Measurements from ENCODE around the gene HOOK2. TPM values are rescaled to one million over a fixed set of nuclear protein-coding genes. Genes with fewer than 3 reads are reported as not detected.
"Not testable (repeated sequence)": the region's sequence is repeated elsewhere in the genome, so short reads cannot be mapped to it uniquely, and the experiment has no call there.

The HOOK2 gene, protein sequence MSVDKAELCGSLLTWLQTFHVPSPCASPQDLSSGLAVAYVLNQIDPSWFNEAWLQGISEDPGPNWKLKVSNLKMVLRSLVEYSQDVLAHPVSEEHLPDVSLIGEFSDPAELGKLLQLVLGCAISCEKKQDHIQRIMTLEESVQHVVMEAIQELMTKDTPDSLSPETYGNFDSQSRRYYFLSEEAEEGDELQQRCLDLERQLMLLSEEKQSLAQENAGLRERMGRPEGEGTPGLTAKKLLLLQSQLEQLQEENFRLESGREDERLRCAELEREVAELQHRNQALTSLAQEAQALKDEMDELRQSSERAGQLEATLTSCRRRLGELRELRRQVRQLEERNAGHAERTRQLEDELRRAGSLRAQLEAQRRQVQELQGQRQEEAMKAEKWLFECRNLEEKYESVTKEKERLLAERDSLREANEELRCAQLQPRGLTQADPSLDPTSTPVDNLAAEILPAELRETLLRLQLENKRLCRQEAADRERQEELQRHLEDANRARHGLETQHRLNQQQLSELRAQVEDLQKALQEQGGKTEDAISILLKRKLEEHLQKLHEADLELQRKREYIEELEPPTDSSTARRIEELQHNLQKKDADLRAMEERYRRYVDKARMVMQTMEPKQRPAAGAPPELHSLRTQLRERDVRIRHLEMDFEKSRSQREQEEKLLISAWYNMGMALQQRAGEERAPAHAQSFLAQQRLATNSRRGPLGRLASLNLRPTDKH
- total RNA-seq = 10 to 100 TPM in 2 of 4 donors, 1 to 10 TPM in 2; 9.3 to 22.9 (median 13.4) TPM
- 18.0 TPM for polyA plus RNA-seq
- long read RNA-seq, donor 1, transcript HOOK2-201 (22 exons, 2,603 nt) = major isoform, 19 of 39 reads
- long read RNA-seq, donor 1, partial matches to known transcripts = 3 of 39 reads
- long read RNA-seq, donor 1, other reads (novel, unspliced or antisense) = 13 of 39 reads
- long read RNA-seq, donor 2, transcript HOOK2-201 (22 exons, 2,603 nt) = major isoform, 6 of 21 reads
- long read RNA-seq, donor 2, partial matches to known transcripts = 2 of 21 reads
- long read RNA-seq, donor 2, other reads (novel, unspliced or antisense) = 9 of 21 reads
- long read RNA-seq, donor 3, transcript HOOK2-201 (22 exons, 2,603 nt) = major isoform, 59 of 155 reads
- long read RNA-seq, donor 3, partial matches to known transcripts = 39 of 155 reads
- long read RNA-seq, donor 3, other reads (novel, unspliced or antisense) = 56 of 155 reads
- long read RNA-seq, donor 4, transcript HOOK2-201 (22 exons, 2,603 nt) = major isoform, 6 of 20 reads
- long read RNA-seq, donor 4, partial matches to known transcripts = 7 of 20 reads
- long read RNA-seq, donor 4, other reads (novel, unspliced or antisense) = 7 of 20 reads

DNA sequence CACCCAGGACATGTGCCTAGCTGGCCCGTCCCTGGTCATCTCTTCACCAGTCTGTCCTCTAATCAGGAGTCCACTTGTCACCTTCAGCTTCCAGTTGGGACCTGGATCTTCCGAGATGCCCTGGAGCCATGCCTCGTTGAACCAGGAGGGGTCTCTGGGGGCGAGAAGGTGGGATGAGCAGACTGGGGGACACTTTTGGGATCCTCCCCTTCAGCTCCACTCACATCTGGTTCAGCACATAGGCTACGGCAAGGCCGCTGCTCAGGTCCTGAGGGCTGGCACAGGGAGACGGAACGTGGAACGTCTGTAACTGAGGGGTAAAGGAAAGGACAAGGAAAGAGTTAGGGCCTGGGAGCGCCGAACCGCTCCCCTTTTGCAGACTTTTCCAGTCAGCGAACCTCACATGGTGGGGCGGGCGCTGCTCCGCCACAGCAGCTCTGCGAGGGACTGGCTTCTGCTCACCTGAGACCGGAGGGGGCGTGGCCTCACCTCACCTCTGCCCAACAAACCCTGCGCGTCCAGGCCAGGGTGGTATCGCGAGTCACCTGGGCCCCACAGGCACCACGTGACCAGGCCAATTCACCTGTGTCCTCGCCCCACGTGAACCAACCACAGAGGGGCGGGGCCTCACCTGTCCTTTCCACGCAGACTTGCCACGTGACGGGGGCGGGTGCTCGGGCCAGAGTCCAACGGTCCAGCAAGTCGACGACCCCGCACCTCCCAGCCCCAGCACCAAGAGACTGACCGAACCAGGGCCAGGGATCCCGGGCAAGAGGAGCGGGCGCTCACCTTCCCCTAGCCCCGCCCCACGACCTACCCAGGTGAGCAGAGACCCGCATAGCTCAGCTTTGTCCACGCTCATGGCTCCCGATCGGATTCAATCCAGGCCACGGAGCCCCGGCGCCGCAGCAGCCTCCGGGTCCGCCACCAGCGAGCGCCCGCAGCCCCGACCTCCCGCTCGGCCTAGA is at the start of gene HOOK2:
Gene HOOK2 (minus strand): TSS at position 965 of the 968 bp plus-strand sequence. CDS start 103 bp downstream, at position 862.
- Histone ChIP-seq H3K27me3 (ENCODE audit: control insufficient read depth, insufficient read depth) (no peaks in the 10 kb centered on the region), H3K27ac (ENCODE audit: low read length) (peak within 1 kb of the TSS; percentile 64), H3K4me3 (ENCODE audit: low read length) (peak within 1 kb of the TSS; percentile 60), H3K4me1 (ENCODE audit: control insufficient read depth, insufficient read depth, low read length) (peaks cover 6% of the 10 kb centered on the region), H3K9me3 (ENCODE audit: control insufficient read depth, low read length) (no peaks in the 10 kb centered on the region)
- intact Hi-C loops (cut with DNase I) = no loop called here
- 18% methylated on average over 58 of the region's 58 CpGs for WGBS
- ATAC-seq (no peak), DNase-seq (peak in 2 of 3 donors; percentile 67 to 86)

DNA sequence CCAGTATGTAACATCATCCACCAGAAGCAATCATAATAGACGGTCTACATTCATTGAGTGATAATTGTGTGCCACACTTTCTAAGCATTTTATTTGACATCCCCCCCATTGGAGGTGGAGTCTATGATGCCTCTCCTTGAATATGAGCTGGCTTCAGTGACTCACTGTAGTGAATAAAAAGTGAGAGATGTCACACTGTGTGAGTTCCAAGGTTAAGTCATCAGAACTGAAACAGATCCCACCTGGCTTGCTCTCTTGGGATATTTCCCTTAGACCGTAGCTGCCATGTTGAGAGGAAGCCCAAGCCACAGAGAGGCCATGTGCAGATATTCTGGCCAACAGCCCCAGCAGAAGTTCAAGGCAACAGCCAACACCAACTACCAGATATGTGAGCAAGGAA is 46.4 kb upstream of the HOOK2 start:
- DNase-seq (no peak), ATAC-seq (no peak)
- no peak overlapping the region for H3K4me3 ChIP-seq (ENCODE audit: low read length)
- WGBS = 80% methylated on average over 2 of the region's 2 CpGs
- H3K27me3 ChIP-seq (ENCODE audit: control insufficient read depth, insufficient read depth) = no peaks in the 10 kb centered on the region
- H3K4me1 ChIP-seq (ENCODE audit: control insufficient read depth, insufficient read depth, low read length) = no peaks in the 10 kb centered on the region
- intact Hi-C loops (cut with DNase I) = no loop called here
- H3K9me3 ChIP-seq (ENCODE audit: control insufficient read depth, low read length) = no peaks in the 10 kb centered on the region
- H3K27ac ChIP-seq (ENCODE audit: low read length) = no peak overlapping the region

DNA sequence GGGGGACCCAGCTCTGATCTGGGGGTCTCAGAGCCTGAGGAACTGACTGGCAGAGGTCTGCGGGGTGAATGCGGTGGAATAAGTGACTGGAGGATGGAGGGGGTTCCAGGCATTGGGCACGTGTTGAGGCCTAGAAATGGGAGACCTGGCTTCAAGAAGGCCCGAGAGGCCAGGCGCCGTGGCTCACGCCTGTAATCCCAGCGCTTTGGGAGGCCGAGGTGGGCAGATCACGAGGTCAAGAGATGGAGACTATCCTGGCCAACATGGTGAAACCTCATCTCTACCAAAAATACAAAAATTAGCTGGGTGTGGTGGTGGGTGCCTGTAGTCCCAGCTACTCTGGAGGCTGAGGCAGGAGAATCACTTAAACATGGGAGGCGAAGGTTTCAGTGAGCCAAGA is 42.5 kb upstream of the HOOK2 start:
- H3K9me3 ChIP-seq (ENCODE audit: control insufficient read depth, low read length); H3K4me1 ChIP-seq (ENCODE audit: control insufficient read depth, insufficient read depth, low read length); H3K27ac ChIP-seq (ENCODE audit: low read length); H3K4me3 ChIP-seq (ENCODE audit: low read length); ATAC-seq; H3K27me3 ChIP-seq (ENCODE audit: control insufficient read depth, insufficient read depth); intact Hi-C loops (cut with DNase I): not testable (repeated sequence)
- WGBS = 94% methylated on average over 11 of the region's 11 CpGs
- peak in 1 of 3 donors; percentile 25 for DNase-seq

DNA sequence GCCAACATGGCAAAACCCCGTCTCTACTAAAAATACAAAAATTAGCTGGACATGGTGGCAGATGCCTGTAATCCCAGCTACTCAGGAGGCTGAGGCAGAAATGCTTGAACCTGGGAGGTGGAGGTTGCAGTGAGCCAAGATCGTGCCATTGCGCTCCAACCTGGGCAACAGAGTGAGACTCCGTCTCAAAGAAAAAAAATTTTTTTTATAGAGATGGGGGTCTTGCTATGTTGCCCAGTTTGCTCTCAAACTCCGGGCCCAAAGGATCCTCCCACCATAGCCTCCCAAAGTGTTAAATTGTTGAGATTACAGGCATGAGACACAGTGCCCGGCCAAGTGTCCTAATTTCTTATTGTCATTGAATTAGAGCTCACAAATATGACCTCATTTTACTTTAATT is 41.8 kb upstream of the HOOK2 start:
- H3K27me3 ChIP-seq (ENCODE audit: control insufficient read depth, insufficient read depth); intact Hi-C loops (cut with DNase I); H3K4me3 ChIP-seq (ENCODE audit: low read length); H3K9me3 ChIP-seq (ENCODE audit: control insufficient read depth, low read length); DNase-seq; H3K27ac ChIP-seq (ENCODE audit: low read length); H3K4me1 ChIP-seq (ENCODE audit: control insufficient read depth, insufficient read depth, low read length); ATAC-seq: not testable (repeated sequence)
- 92% methylated on average over 6 of the region's 6 CpGs for WGBS

DNA sequence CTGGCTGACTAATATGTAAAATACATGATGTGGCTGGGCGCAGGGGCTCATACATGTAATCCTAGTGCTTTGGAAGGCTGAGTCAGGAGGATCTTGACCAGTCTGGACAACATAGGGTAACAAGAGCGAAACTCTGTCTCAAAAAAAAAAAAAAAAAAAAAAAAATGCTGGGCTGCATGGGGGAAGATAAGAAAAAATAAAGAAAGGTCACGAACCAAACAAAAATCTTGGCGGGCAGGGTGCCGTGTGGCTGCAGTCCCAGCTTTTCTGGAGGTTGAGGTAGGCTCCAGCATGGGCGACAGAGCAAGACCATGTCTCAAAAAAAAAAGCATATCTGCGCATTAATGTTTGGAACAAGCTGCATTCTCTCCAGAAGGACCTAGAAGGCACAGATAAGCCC is 39.7 kb upstream of the HOOK2 start:
- H3K27ac ChIP-seq (ENCODE audit: low read length) = no peak overlapping the region
- ATAC-seq (no peak), DNase-seq (no peak)
- no peaks in the 10 kb centered on the region for H3K9me3 ChIP-seq (ENCODE audit: control insufficient read depth, low read length)
- no peaks in the 10 kb centered on the region for H3K4me1 ChIP-seq (ENCODE audit: control insufficient read depth, insufficient read depth, low read length)
- H3K4me3 ChIP-seq (ENCODE audit: low read length) = no peak overlapping the region
- no peaks in the 10 kb centered on the region for H3K27me3 ChIP-seq (ENCODE audit: control insufficient read depth, insufficient read depth)
- intact Hi-C loops (cut with DNase I) = no loop called here
- 89% methylated on average over 7 of the region's 7 CpGs for WGBS

DNA sequence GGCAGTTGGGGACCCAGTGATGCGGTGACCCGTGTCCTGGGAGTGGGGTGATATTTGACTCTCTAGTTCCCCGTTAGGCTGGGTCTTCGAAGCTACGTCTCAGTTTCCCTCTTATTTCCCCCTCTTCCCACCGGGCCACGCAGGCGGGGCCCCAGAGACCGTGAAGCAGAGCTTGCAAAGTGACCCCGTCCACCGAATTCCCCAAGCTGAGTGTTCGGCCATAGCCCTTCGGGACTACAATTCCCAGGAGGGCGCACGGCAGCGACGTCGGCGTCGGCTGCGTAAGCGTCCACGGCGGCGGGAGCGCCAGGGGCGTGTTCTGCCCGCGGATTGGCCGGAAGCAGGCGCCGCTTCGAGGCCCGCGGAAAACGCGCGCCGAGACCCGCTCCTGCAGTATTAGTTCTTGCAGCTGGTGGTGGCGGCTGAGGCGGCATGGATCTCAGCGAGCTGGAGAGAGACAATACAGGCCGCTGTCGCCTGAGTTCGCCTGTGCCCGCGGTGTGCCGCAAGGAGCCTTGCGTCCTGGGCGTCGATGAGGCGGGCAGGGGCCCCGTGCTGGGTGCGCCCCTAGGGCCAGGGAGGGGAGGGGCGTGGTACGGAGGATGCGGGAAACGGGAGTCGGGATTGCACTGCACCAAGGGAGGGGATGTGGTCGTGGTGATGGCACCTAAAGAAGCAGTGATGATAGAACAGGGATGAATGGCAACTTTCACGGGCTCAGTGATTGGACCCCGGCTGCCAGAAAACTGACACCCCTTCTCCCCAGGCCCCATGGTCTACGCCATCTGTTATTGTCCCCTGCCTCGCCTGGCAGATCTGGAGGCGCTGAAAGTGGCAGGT is 31.1 kb upstream of the HOOK2 start, which contains the start of gene RNASEH2A:
Gene RNASEH2A (plus strand): TSS at position 343 of the 840 bp plus-strand sequence. CDS start 90 bp downstream, at position 433.
- peak; percentile 92 for ATAC-seq
- peak within 1 kb of the TSS; percentile 27 for H3K4me3 ChIP-seq (ENCODE audit: low read length)
- H3K27ac ChIP-seq (ENCODE audit: low read length) = peak within 1 kb of the TSS; percentile 1
- no peaks in the 10 kb centered on the region for H3K9me3 ChIP-seq (ENCODE audit: control insufficient read depth, low read length)
- H3K27me3 ChIP-seq (ENCODE audit: control insufficient read depth, insufficient read depth) = no peaks in the 10 kb centered on the region
- DNase-seq = peak; percentile 92 to 97 (median 97)
- intact Hi-C loops (cut with DNase I) = no loop called here
- H3K4me1 ChIP-seq (ENCODE audit: control insufficient read depth, insufficient read depth, low read length) = peaks cover 4% of the 10 kb centered on the region
- 4% methylated on average over 66 of the region's 66 CpGs for WGBS

DNA sequence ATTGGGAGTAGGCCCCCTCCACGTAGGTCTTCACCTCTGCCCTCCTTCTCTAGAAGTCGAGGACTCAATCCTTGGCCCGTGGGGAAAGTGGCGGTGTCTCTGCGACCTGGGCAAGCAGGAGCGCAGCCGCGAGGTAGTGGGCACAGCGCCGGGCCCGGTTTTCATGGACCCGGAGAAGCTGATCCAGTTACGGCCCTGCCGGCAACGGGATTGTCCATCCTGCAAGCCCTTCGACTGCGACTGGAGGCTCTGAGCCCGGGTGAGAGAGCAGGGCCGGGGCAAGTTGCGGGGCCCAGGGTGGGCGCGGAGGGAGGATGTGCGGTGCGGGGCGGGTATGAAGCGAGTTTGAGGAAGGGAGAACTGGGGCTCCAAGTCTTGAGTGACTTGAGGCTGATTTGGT is 28.7 kb upstream of the HOOK2 start:
- Histone ChIP-seq H3K4me3 (ENCODE audit: low read length) (no peak overlapping the region), H3K27ac (ENCODE audit: low read length) (no peak overlapping the region), H3K9me3 (ENCODE audit: control insufficient read depth, low read length) (no peaks in the 10 kb centered on the region), H3K4me1 (ENCODE audit: control insufficient read depth, insufficient read depth, low read length) (peaks cover 9% of the 10 kb centered on the region), H3K27me3 (ENCODE audit: control insufficient read depth, insufficient read depth) (no peaks in the 10 kb centered on the region)
- intact Hi-C loops (cut with DNase I) = loop anchor here in 3 of 4 donors (5.0 kb wide), 1 partner anchor 37 kb away; no protein-coding TSS in a partner anchor
- WGBS = 94% methylated on average over 26 of the region's 26 CpGs
- DNase-seq (no peak), ATAC-seq (no peak)

DNA sequence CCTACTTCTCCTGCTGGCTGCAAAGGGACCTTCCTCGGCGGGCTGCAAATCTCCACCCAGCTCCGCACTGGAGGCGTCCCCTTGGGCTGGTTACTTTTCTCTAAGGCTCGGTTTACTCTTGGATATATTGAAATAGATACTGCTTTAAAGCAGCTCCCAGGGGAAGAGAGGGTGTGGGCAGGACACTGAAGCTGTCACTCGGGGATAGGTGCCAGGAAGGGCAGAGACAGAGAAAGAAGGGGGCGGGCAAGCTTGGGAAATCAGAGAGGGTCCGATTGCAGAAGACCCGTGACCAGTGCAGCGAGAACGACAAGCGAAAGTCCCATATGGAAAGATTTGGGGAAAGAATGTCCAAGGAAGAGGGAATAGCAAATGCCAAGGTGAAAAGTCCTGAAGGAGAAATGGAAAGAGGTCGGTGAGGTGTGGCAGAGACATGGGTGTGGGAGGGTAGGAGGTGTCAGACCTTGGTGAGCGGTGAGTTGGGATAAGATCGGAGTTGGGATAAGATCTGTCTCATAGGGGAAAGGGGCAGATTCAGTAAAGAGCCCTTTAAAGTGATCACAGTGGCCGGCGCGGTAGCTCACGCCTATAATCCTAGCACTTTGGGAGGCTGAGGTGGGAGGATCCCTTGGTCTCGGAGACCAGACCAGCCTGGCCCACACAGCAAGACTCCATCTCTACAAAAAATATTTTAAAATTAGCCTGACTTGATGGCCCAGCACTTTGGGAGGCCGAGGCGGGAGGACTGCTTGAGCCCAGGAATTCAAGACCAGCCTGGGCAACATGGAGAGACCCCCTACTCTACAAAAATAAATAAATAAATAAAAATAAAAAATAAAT is 27.1 kb upstream of the HOOK2 start:
- H3K9me3 ChIP-seq (ENCODE audit: control insufficient read depth, low read length) = no peaks in the 10 kb centered on the region
- H3K27ac ChIP-seq (ENCODE audit: low read length) = peak overlapping the region; percentile 0
- intact Hi-C loops (cut with DNase I) = loop anchor here in 3 of 4 donors (5.0 kb wide), 1 partner anchor 35 kb away; no protein-coding TSS in a partner anchor
- DNase-seq (peak in 1 of 3 donors; percentile 65), ATAC-seq (peak in 1 of 2 donors; percentile 2)
- peak overlapping the region; percentile 69 for H3K4me3 ChIP-seq (ENCODE audit: low read length)
- no peaks in the 10 kb centered on the region for H3K27me3 ChIP-seq (ENCODE audit: control insufficient read depth, insufficient read depth)
- H3K4me1 ChIP-seq (ENCODE audit: control insufficient read depth, insufficient read depth, low read length) = peaks cover 9% of the 10 kb centered on the region
- 40% methylated on average over 22 of the region's 22 CpGs for WGBS
